Fibroblast of lung (primary cell): Measurements from ENCODE around the gene PLK1.

Experiments used
- CTCF ChIP-seq, 2 donors: IDR thresholded peaks in 1 of 2; conservative IDR thresholded peaks in 1 of 2; 1 replicate in 1 of 2; 2 replicates in 1 of 2; pipeline ENCODE4 v1.5.1; 2011 to 2012; ENCODE audit warnings: low read length in 2 of 2, control low read depth in 1 of 2, inconsistent platforms in 1 of 2, low read depth in 1 of 2, mild to moderate bottlenecking in 1 of 2
- EZH2 ChIP-seq: IDR thresholded peaks from 2 replicates; pipeline ENCODE4 v1.5.1; 2012; ENCODE audit warnings: low read length, control low read depth, mild to moderate bottlenecking; ENCODE audit errors: missing control alignments

DNA sequence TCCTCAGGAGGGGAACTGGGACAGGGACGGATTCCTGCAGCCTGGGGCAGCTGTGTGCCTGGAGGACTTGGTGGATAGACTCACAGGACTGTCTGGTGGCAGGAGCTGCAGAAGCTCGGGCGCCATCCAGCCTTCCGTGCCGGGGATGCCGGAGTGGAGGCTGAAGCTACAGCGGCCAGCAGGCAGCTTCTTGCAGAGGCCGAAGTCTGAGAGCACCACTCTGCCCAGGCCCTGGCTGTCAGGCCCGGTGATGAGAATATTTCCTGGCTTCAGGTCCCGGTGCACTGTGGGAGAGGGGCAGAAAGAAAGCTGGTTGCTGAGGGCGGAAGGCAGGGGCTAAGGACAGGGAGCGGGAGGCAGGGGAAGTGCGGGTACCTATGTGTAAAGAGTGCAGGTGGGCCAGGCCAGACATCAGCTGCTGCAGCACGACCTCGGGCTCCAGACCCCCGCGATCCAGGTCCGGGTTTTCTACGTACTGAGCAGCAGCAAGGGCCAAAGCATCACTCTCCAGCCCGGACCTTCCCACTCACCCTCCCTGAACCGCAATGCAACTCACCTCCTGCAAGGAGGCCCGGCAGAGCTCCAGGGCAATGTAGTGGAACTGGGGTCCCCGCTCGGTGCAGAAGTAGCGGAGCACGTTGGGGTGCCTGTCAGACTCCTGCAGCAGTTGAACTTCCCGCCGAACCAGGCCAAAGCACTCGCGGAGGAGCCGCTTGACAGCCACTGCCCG is 16.1 kb downstream of the PLK1 start:
- TF ChIP-seq CTCF (conservative IDR thresholded peaks at IDR 0.05 in 1 of 2, IDR thresholded peaks at IDR 0.05 in 1 of 2; ENCODE audit: low read depth in 1 of 2, low read length in 2 of 2) (no peak), EZH2 (no peak)
